Heart right ventricle (tissue), 16 donors: ENCODE results near the gene TOMT. TPM values are rescaled to one million over a fixed set of nuclear protein-coding genes. Genes with fewer than 3 reads are reported as not detected.

Experiments used
- ATAC-seq, 8 donors: fragments of 200-7000 bp; cut with Tn5 transposase; one replicate each; pipeline ENCODE4 v1.9.1; 2020; ENCODE audit warnings: mild to moderate bottlenecking in 8 of 8, moderate library complexity in 8 of 8, moderate number of reproducible peaks in 1 of 8
- DNase-seq, 2 donors: peaks; one replicate each; pipeline ENCODE4 v3.0.0-alpha.2; 2020
- H3K27ac ChIP-seq, 10 donors: fragments of 200-600 bp; sonication (generic) in 2 of 10; one replicate each; pipeline versions ENCODE4 v1.5.0 to v1.8.0; 2020 to 2022; ENCODE audit warnings: mild to moderate bottlenecking in 3 of 10
- H3K27me3 ChIP-seq, 7 donors: fragments of 200-600 bp; one replicate each; pipeline ENCODE4 v1.8.0; 2021 to 2022; ENCODE audit warnings: mild to moderate bottlenecking in 2 of 7
- H3K36me3 ChIP-seq, 9 donors: fragments of 200-600 bp; sonication (generic) in 1 of 9; one replicate each; pipeline versions ENCODE4 v1.5.0 to v1.8.0; 2020 to 2022; ENCODE audit warnings: mild to moderate bottlenecking in 2 of 9
- H3K4me1 ChIP-seq, 9 donors: fragments of 200-600 bp; sonication (generic) in 1 of 9; one replicate each; pipeline versions ENCODE4 v1.5.0 to v1.8.0; 2020 to 2022; ENCODE audit warnings: mild to moderate bottlenecking in 4 of 9
- H3K4me3 ChIP-seq, 10 donors: fragments of 200-600 bp; sonication (generic) in 2 of 10; one replicate each; pipeline versions ENCODE4 v1.5.0 to v1.8.0; 2020 to 2022; ENCODE audit warnings: mild to moderate bottlenecking in 7 of 10, moderate library complexity in 2 of 10
- H3K9me3 ChIP-seq, 11 donors: fragments of 200-600 bp in 10 of 11; sonication (generic) in 2 of 11; one replicate each; pipeline versions ENCODE4 v1.5.0 to v1.8.0; 2013 to 2022; ENCODE audit warnings: mild to moderate bottlenecking in 2 of 11, control low read depth in 1 of 11, moderate library complexity in 1 of 11
- WGBS, 2 donors: extraction: QIAGEN DNeasy Blood & Tissue Kit; methylation state at CpG; one replicate each; pipeline ENCODE4 v1.1.7; 2013; ENCODE audit warnings: inconsistent platforms in 1 of 2; 5-methylcytosine and 5-hydroxymethylcytosine counted together
- intact Hi-C, 10 donors: fragments of 100-400 bp; cut with DNase I; formaldehyde crosslinking; loops; one replicate each; pipeline versions ENCODE4 v1.11.1 to v1.14.2; 2022
- polyA plus RNA-seq, 2 donors: library from polyadenylated mRNA; stranded (reverse); fragments of 200-250 nt; gene quantifications; one replicate each; pipeline ENCODE4 v1.2.3, GENCODE V29; 2013
- total RNA-seq, 10 donors: library from RNA; stranded (reverse); fragmentation: NEBNext Ultra II Directional in 3 of 10; extraction: Animal tissue kit (Norgen Biotek cat#: 25700) in 3 of 10; gene quantifications; one replicate each; pipeline versions ENCODE4 v1.2.1 to v1.2.4, GENCODE V29; 2021 to 2023
- TF ChIP-seq, protein P1 (sequence below), 9 donors: fragments of 200-600 bp; sonication (generic) in 2 of 9; IDR thresholded peaks; one replicate each; pipeline versions ENCODE4 v1.5.0 to v1.8.0; 2021 to 2022; ENCODE audit warnings: antibody characterized with exemption in 9 of 9, mild to moderate bottlenecking in 5 of 9, moderate library complexity in 1 of 9
- donor health status: Arrhythmogenic right ventricular cardiomyopathy.
- donor health status: ischemic (EF 13 %, LVEDD 7.1; RV severe dilation, severe dysfunction).
- donor health status: healthy with polysubstance abuse.
- donor health status: DM: no; HTN: yes; CAD: no.
- donor health status: DM: no; HTN: no; CAD: no.
- donor health status: ischemic (EF 25% LVEDD 6.9; RV normal size, moderate dysfunction).
- donor health status: ischemic (EF 25% LVEDD 5.7; RV mildly dilated, moderate dysfunction).
- donor health status: healthy.
- donor health status: DM: yes; HTN: yes; CAD: no.
- donor health status: Ischemic cardiomyopathy.
- donor health status: ischemic (EF 35%, LVEDD 5.7; RV mildly dilated, moderate dysfunction).
- donor health status: nonischemic (EF 11% LVEDD 7.7; RV severe dilation, severe dysfunction).
- donor health status: DM: yes; HTN: yes; CAD: no.
- donor health status: PGD.
- donor health status: ischemic (EF 29% LVEDD 5.4; RV normal size, mild dysfunction).
- donor health status: nonischemic (EF 23%, LVEDD 6.1; RV moderate dilation, normal function).

Gene TOMT
- total and polyA plus RNA-seq, 12 donors = 0.21 TPM; not detected in 11

DNA sequence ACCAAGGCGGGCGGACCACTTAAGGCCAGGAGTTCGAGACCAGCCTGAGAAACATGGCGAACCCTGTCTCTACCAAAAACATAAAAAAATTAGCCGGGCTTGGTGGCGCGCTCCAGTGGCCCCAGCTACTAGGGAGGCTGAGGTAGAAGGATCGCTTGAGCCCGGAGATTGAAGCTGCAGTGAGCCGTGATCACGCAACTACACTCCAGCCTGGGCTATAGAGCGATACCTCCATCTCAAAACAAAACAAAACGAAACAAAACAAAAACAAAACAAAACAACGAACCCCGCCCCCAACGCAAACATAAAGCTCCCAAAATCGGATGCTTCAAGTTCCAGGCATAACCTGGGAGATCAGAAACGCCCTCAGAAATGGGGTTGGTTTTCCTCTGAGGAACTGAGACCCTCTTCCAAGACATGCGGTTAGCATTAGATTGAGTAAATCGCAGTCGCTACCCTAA is 24.5 kb upstream of the TOMT start:
- DNase-seq (no peak), ATAC-seq (no peak)
- Histone ChIP-seq H3K36me3 (peaks cover 0 to 23% (median 0%) of the 10 kb centered on the region in 9 donors), H3K27me3 (no peaks in the 10 kb centered on the region), H3K4me1 (peaks cover 0 to 36% (median 15%) of the 10 kb centered on the region in 9 donors), H3K27ac (peak overlapping the region; percentile 67 to 95 (median 87)), H3K9me3 (no peaks in the 10 kb centered on the region), H3K4me3 (peak overlapping the region in 9 of 10 donors; percentile 59 to 89 (median 75))
- intact Hi-C loops = loop anchor here in 2 of 10 donors (2.0 kb wide), 1 partner anchor 40 kb away; no protein-coding TSS in a partner anchor
- WGBS, 2 donors = 71 to 72% methylated on average over 21 of the region's 21 CpGs
- TF ChIP-seq, protein P1, sequence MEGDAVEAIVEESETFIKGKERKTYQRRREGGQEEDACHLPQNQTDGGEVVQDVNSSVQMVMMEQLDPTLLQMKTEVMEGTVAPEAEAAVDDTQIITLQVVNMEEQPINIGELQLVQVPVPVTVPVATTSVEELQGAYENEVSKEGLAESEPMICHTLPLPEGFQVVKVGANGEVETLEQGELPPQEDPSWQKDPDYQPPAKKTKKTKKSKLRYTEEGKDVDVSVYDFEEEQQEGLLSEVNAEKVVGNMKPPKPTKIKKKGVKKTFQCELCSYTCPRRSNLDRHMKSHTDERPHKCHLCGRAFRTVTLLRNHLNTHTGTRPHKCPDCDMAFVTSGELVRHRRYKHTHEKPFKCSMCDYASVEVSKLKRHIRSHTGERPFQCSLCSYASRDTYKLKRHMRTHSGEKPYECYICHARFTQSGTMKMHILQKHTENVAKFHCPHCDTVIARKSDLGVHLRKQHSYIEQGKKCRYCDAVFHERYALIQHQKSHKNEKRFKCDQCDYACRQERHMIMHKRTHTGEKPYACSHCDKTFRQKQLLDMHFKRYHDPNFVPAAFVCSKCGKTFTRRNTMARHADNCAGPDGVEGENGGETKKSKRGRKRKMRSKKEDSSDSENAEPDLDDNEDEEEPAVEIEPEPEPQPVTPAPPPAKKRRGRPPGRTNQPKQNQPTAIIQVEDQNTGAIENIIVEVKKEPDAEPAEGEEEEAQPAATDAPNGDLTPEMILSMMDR (IDR thresholded peaks at IDR 0.05) = no peak

GRCh38 chr11:72081821-72082453 is 23.8 kb upstream of the TOMT start:
- Histone ChIP-seq H3K27ac (peak overlapping the region in 7 of 10 donors; percentile 76 to 95 (median 89)), H3K36me3 (peaks cover 0 to 23% (median 0%) of the 10 kb centered on the region in 9 donors), H3K4me1 (peaks cover 0 to 36% (median 15%) of the 10 kb centered on the region in 9 donors), H3K27me3 (no peaks in the 10 kb centered on the region), H3K9me3 (no peaks in the 10 kb centered on the region), H3K4me3 (no peak overlapping the region)
- 91 to 97% methylated on average over 3 of the region's 3 CpGs for WGBS, 2 donors
- intact Hi-C loops = loop anchor here in 2 of 10 donors (2.0 kb wide), 1 partner anchor 41 kb away; no protein-coding TSS in a partner anchor
- TF ChIP-seq, protein P1 (IDR thresholded peaks at IDR 0.05) = no peak
- no peak for DNase-seq
- ATAC-seq = no peak

GRCh38 chr11:72083414-72083813 is 22.3 kb upstream of the TOMT start:
- Histone ChIP-seq H3K4me1 (peaks cover 0 to 36% (median 15%) of the 10 kb centered on the region in 9 donors), H3K36me3 (peaks cover 0 to 37% (median 0%) of the 10 kb centered on the region in 9 donors), H3K27ac (no peak overlapping the region), H3K27me3 (no peaks in the 10 kb centered on the region), H3K4me3 (no peak overlapping the region), H3K9me3 (no peaks in the 10 kb centered on the region)
- DNase-seq (no peak), ATAC-seq (no peak)
- TF ChIP-seq, protein P1 (IDR thresholded peaks at IDR 0.05) = no peak
- 94 to 96% methylated on average over 2 of the region's 2 CpGs for WGBS, 2 donors
- intact Hi-C loops = no loop called here

DNA sequence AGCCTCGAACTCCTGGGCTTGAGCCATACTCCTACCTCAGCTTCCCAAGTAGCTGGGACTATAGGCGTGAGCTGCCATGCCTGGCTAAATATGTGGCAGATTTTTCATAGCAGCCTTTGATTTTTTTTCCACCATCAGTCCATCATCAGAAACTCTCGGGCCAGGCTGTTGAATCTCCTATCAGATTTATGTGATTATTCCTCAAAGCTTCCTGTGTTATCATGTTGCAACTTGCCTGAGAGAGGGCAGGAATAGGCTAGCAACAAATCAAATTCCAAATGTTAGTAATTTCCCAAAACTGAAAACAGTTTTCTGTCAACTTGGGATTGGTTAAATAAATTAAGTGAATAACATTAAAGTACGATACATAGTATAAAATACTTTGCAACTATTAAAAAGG is 21.6 kb upstream of the TOMT start:
- WGBS, 2 donors = 88 to 92% methylated on average over 4 of the region's 4 CpGs
- intact Hi-C loops = no loop called here
- DNase-seq (no peak), ATAC-seq (no peak)
- Histone ChIP-seq H3K36me3 (peaks cover 0 to 44% (median 0%) of the 10 kb centered on the region in 9 donors), H3K4me1 (peaks cover 0 to 30% (median 14%) of the 10 kb centered on the region in 9 donors), H3K4me3 (no peak overlapping the region), H3K27ac (no peak overlapping the region), H3K27me3 (no peaks in the 10 kb centered on the region), H3K9me3 (no peaks in the 10 kb centered on the region)
- TF ChIP-seq, protein P1 (IDR thresholded peaks at IDR 0.05) = no peak
